Measurements from ENCODE around the gene CDH4. TPM values are rescaled to one million over a fixed set of nuclear protein-coding genes. Genes with fewer than 3 reads are reported as not detected.

The CDH4 gene
- total and polyA plus RNA-seq, 2 of the 8 experiments (the other 6 are each of a cell fraction or from before 2014, with no cell fraction given): 4.3 to 7.9 TPM

- no peak for TF ChIP-seq RXRA (IDR thresholded peaks at IDR 0.05; ENCODE audit: insufficient read depth, low read depth, low read length)
- TF ChIP-seq USF2 (IDR thresholded peaks at IDR 0.05; ENCODE audit: low read length): no peak
- TF ChIP-seq MAFK (IDR thresholded peaks at IDR 0.05; ENCODE audit: low read depth, low read length): no peak
- no peak for TF ChIP-seq EP300 (IDR thresholded peaks at IDR 0.05; ENCODE audit: borderline replicate concordance in 1 of 2, low read depth in 2 of 2, low read length in 2 of 2)
- TF ChIP-seq FOSL1 (IDR thresholded peaks at IDR 0.05; ENCODE audit: insufficient read depth, low read depth, low read length): no peak
Observed at GRCh38 chr20:61523145-61523544, 271.1 kb downstream of the CDH4 start (continued).

Measured in H1 (cell line).